K562 (cell line): ENCODE measurements around the gene VASH1. TPM values are rescaled to one million over a fixed set of nuclear protein-coding genes. Genes with fewer than 3 reads are reported as not detected.
A peak's percentile ranks its signal among the peaks of the same experiment; 100 is the strongest.

Experiments
- ATAC-seq: fragments of 200-7000 bp; cut with Tn5 transposase; 3 replicates; pipeline ENCODE4 v1.9.1; 2020; ENCODE audit warnings: moderate library complexity
- BruUV-seq: library from RNA; stranded (reverse); fragments of 400-500 nt; replicated peaks from 2 replicates; lab custom pipeline; 2021; lab: Mats Ljungman, UMichigan
- CTCF ChIA-PET: fragments of 300-600 bp; formaldehyde crosslinking; extraction: SDS; loops from one replicate; lab custom pipeline; 2021; ENCODE audit warnings: low intra/inter-chr PET ratio; lab: Yijun Ruan, JAX
- POLR2A ChIA-PET: fragments of 300-600, 350-650 bp; sonication (Branson Sonifier 250); formaldehyde crosslinking; extraction: SDS; loops from one replicate; lab custom pipeline; 2021; ENCODE audit warnings: antibody characterized with exemption, inconsistent platforms; lab: Yijun Ruan, JAX
- DNase-seq, 4 experiments: peaks; one replicate each; pipeline versions ENCODE4 v3.0.0 to v3.0.0-alpha.2; 2011 to 2018; ENCODE audit warnings: low spot score in 3 of 4, mixed read lengths in 3 of 4; ENCODE audit errors: extremely low read depth in 1 of 4
- FAIRE-seq: peaks from 2 replicates; lab custom pipeline; 2011; peaks lifted over from hg19 to GRCh38; lab: Jason Lieb, UNC
- H2AFZ ChIP-seq: 2 replicates; pipeline ENCODE4 v1.6.0; 2011; ENCODE audit warnings: low read depth, low read length, control low read depth, inconsistent platforms
- H3K27ac ChIP-seq: fragments of 200-600 bp; 3 replicates; pipeline ENCODE4 v1.8.0; 2011; ENCODE audit warnings: low read depth, mild to moderate bottlenecking, control low read depth, inconsistent platforms, low read length, moderate library complexity, mixed read lengths; ENCODE audit errors: extremely low read depth
- H3K27me3 ChIP-seq, 2 experiments: fragments of 300-600 bp in 1 of 2; 2 replicates in 1 of 2; 3 replicates in 1 of 2; pipeline versions ENCODE4 v1.6.0 to v1.8.0; 2011; ENCODE audit warnings: inconsistent platforms in 2 of 2, low read length in 2 of 2, mild to moderate bottlenecking in 1 of 2, mixed read lengths in 1 of 2, moderate library complexity in 1 of 2; ENCODE audit not compliant: control insufficient read depth in 2 of 2, insufficient read depth in 2 of 2
- H3K36me3 ChIP-seq: fragments of 300-600 bp; 3 replicates; pipeline ENCODE4 v1.8.0; 2011; ENCODE audit warnings: mild to moderate bottlenecking, low read length, inconsistent platforms; ENCODE audit not compliant: control insufficient read depth, insufficient read depth
- H3K4me1 ChIP-seq, 2 experiments: fragments of 200-600 bp in 1 of 2; replicated peaks in 1 of 2; 2 replicates in 1 of 2; 3 replicates in 1 of 2; pipeline versions ENCODE4 v1.5.1 to v1.8.0; 2011; ENCODE audit warnings: inconsistent platforms in 2 of 2, low read length in 2 of 2, mild to moderate bottlenecking in 1 of 2, mixed read lengths in 1 of 2, moderate library complexity in 1 of 2; ENCODE audit not compliant: control insufficient read depth in 2 of 2, insufficient read depth in 2 of 2
- H3K4me2 ChIP-seq: 2 replicates; pipeline ENCODE4 v1.6.1; 2011; ENCODE audit warnings: low read length, control low read depth, inconsistent platforms, mixed read lengths; ENCODE audit not compliant: insufficient read depth
- H3K4me3 ChIP-seq: fragments of 200-600 bp; sonication (generic), shearing (Covaris generic); 2 replicates; pipeline ENCODE4 v1.5.1; 2016; ENCODE audit warnings: control low read depth, inconsistent platforms
- H3K79me2 ChIP-seq: fragments of 200-600 bp; 3 replicates; pipeline ENCODE4 v1.8.0; 2011; ENCODE audit warnings: low read length, inconsistent platforms; ENCODE audit not compliant: control insufficient read depth, insufficient read depth
- H3K9ac ChIP-seq, 2 experiments: 2 replicates each; pipeline versions ENCODE4 v1.6.0 to v1.6.1; 2011; ENCODE audit warnings: low read depth in 2 of 2, low read length in 2 of 2, control low read depth in 1 of 2, inconsistent platforms in 1 of 2, mild to moderate bottlenecking in 1 of 2, mixed read lengths in 1 of 2; ENCODE audit not compliant: insufficient read depth in 1 of 2
- H3K9me1 ChIP-seq: one replicate; pipeline ENCODE4 v1.6.0; 2011; ENCODE audit warnings: inconsistent platforms, mild to moderate bottlenecking, low read length, moderate library complexity; ENCODE audit not compliant: control insufficient read depth, insufficient read depth
- H3K9me3 ChIP-seq: replicated peaks from 2 replicates; pipeline ENCODE4 v1.5.1; 2011; ENCODE audit warnings: low read depth, low read length, inconsistent platforms; ENCODE audit not compliant: control insufficient read depth, insufficient read depth
- H4K20me1 ChIP-seq: replicated peaks from 2 replicates; pipeline ENCODE4 v1.6.1; 2011; ENCODE audit warnings: low read length, inconsistent platforms, mixed read lengths; ENCODE audit not compliant: control insufficient read depth, insufficient read depth
- ARNT ChIP-seq, 2 experiments: fragments of 450-650 bp; IDR thresholded peaks; 2 replicates each; pipeline ENCODE4 v1.6.1; 2016; ENCODE audit warnings: mild to moderate bottlenecking in 1 of 2
- C11orf30 ChIP-seq: fragments of 450-650 bp; IDR thresholded peaks from 2 replicates; pipeline ENCODE4 v1.6.1; 2016; ENCODE audit warnings: low read depth, mild to moderate bottlenecking
- CAMTA2 ChIP-seq: fragments of 250-450 bp; sonication (Bioruptor Pico); conservative IDR thresholded peaks from 2 replicates; pipeline ENCODE4 v1.5.1; 2022
- CEBPZ ChIP-seq: fragments of 150-350 bp; IDR thresholded peaks from 2 replicates; pipeline ENCODE4 v1.6.1; 2014; ENCODE audit warnings: low read depth, mild to moderate bottlenecking, low read length, borderline replicate concordance
- EP400 ChIP-seq: fragments of 450-650 bp; IDR thresholded peaks from 2 replicates; pipeline ENCODE4 v1.6.1; 2017; ENCODE audit warnings: antibody characterized with exemption, mild to moderate bottlenecking, moderate library complexity
- HIVEP1 ChIP-seq: fragments of 250-450 bp; sonication (Bioruptor Pico); IDR thresholded peaks from 2 replicates; pipeline ENCODE4 v1.4.0; 2020; ENCODE audit warnings: mild to moderate bottlenecking
- HLTF ChIP-seq: fragments of 450-650 bp; IDR thresholded peaks from 2 replicates; pipeline ENCODE4 v1.6.1; 2016
- HMG20A ChIP-seq: fragments of 450-650 bp; formaldehyde crosslinking; conservative IDR thresholded peaks from 2 replicates; pipeline ENCODE4 v1.4.0; 2020; ENCODE audit warnings: mild to moderate bottlenecking, mixed read lengths
- HMGN3 ChIP-seq: IDR thresholded peaks from 2 replicates; pipeline ENCODE4 v1.6.1; 2011; ENCODE audit warnings: borderline replicate concordance, low read depth, mild to moderate bottlenecking, mixed read lengths, low read length; ENCODE audit not compliant: insufficient read length; ENCODE audit errors: extremely low read depth
- MYBL2 ChIP-seq, 2 experiments: fragments of 450-650 bp in 1 of 2; sonication (generic) in 1 of 2; formaldehyde crosslinking in 1 of 2; IDR thresholded peaks; 2 replicates each; pipeline versions ENCODE4 v1.6.1 to v1.8.1; 2017 to 2022; ENCODE audit warnings: borderline replicate concordance in 1 of 2, inconsistent platforms in 1 of 2, low read depth in 1 of 2, mild to moderate bottlenecking in 1 of 2, missing genetic modification reagents in 1 of 2, moderate library complexity in 1 of 2
- THRAP3 ChIP-seq: fragments of 450-650 bp; IDR thresholded peaks from 2 replicates; pipeline ENCODE4 v1.6.1; 2016; ENCODE audit warnings: mild to moderate bottlenecking, inconsistent platforms, borderline replicate concordance
- ZEB2 ChIP-seq: fragments of 450-650 bp; IDR thresholded peaks from 2 replicates; pipeline ENCODE4 v1.6.1; 2016
- WGBS: fragments of 100-300 bp; shearing (Covaris generic); methylation state at CpG from one replicate; pipeline ENCODE4 v1.1.6; 2016; ENCODE audit warnings: low coverage, mixed read lengths; ENCODE audit not compliant: insufficient coverage; ENCODE audit errors: missing lambda C conversion rate; 5-methylcytosine and 5-hydroxymethylcytosine counted together
- in situ Hi-C: fragments of 300-500 bp; cut with MboI; formaldehyde crosslinking; loops from 4 replicates; pipeline ENCODE4 v1.15.0; 2018; ENCODE audit warnings: inconsistent platforms, mixed read lengths
- intact Hi-C: fragments of 100-400 bp; cut with micrococcal nuclease; formaldehyde crosslinking; loops from 2 replicates; pipeline ENCODE4 v1.14.2; 2022
- polyA plus RNA-seq, 8 experiments: library from polyadenylated mRNA; depleted of rRNA in 4 of 8; stranded (reverse) in 5 of 8; unstranded in 3 of 8; fragments of >200 nt; fragmentation: Nextera tagmentation in 2 of 8; fragmentation: Illumina TruSeq in 1 of 8; extraction: Ambion mirVana in 2 of 8; extraction: Trizol in 1 of 8; gene quantifications; 2 replicates each; pipeline versions ENCODE4 v1.2.1 to v1.2.3, GENCODE V29; 2011 to 2014; ENCODE audit warnings: inconsistent platforms in 1 of 8, missing spikeins in 1 of 8
- total RNA-seq, 7 experiments: library from RNA; depleted of rRNA in 6 of 7; stranded (reverse); fragments of >200 nt in 6 of 7; fragmentation: Illumina TruSeq in 2 of 7; extraction: Trizol in 2 of 7; gene quantifications; 2 replicates each; pipeline versions ENCODE4 v1.2.1 to v1.2.3, GENCODE V29; 2011 to 2021; ENCODE audit warnings: low replicate concordance in 1 of 7
- TF ChIP-seq, protein P1 (sequence below): sonication (generic); formaldehyde crosslinking; IDR thresholded peaks from 2 replicates; pipeline ENCODE4 v1.8.0; 2022; ENCODE audit warnings: mild to moderate bottlenecking, low read depth, missing genetic modification reagents

Gene VASH1
- total and polyA plus RNA-seq, 9 of the 15 experiments (the other 6 are each of a cell fraction or from before 2014, with no cell fraction given), result 0.01 to 0.43 (median 0.13) TPM; not detected in 1

DNA sequence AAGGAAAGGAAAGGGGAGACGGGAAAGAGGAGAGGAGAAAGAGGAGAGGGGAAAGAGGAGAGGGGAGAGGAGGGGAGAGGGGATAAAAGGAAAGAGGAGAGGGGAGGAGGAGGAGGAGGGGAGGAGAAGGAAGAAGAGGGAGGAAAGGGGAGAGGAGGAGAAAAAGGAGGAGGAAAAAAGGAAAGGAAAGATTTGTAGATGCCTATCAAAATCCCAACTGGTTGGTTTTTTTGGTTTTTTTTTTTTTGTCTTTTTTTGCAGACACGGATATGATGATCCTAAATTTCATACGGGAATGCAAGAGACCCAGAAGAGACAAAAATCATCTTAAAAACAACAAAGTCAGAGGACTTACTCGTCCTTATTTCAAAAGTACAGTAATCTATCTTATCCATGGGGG lies 32.1 kb downstream of the VASH1 start (continued):
- TF ChIP-seq HMGN3, result no peak

DNA sequence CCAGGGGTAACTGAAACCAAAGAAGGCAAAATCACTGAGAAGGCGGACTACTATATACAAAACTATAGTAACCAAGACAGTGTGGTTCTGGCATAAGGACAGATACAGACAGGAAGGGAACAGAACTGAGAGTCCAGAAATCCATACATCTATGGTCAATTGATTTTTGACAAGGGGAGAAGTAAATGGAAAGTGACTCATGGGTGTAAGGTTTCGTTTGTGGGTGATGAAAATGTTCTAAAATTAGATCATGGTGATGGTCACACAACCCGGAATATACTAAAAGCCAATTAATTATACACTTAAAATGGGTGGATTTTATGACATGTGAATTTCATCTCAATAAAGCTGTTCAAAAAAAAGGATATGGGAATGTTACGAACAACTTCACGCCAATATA lies 32.7 kb downstream of the VASH1 start:
- DNase-seq (no peak), ATAC-seq (no peak), FAIRE-seq (peak; percentile 23)
- intact Hi-C loops (no loop called here), in situ Hi-C loops (no loop called here)
- no TSS peak for BruUV-seq
- TF ChIP-seq CEBPZ, result no peak
- no peak for TF ChIP-seq ARNT (IDR thresholded peaks at IDR 0.05)
- no peak for TF ChIP-seq C11orf30
- no peak for TF ChIP-seq MYBL2 (IDR thresholded peaks at IDR 0.05; ENCODE audit: low read depth)
- TF ChIP-seq MYBL2 (CRISPR knock-in tag; IDR thresholded peaks at IDR 0.05; ENCODE audit: borderline replicate concordance), result no peak
- TF ChIP-seq THRAP3, result no peak
- TF ChIP-seq HIVEP1 (CRISPR knock-in tag), result no peak
- TF ChIP-seq EP400, result no peak
- no peak for TF ChIP-seq CAMTA2 (CRISPR knock-in tag)
- no peak for TF ChIP-seq HLTF
- no peak for TF ChIP-seq ZEB2
- TF ChIP-seq HMG20A (CRISPR knock-in tag), result no peak
- TF ChIP-seq, protein P1, sequence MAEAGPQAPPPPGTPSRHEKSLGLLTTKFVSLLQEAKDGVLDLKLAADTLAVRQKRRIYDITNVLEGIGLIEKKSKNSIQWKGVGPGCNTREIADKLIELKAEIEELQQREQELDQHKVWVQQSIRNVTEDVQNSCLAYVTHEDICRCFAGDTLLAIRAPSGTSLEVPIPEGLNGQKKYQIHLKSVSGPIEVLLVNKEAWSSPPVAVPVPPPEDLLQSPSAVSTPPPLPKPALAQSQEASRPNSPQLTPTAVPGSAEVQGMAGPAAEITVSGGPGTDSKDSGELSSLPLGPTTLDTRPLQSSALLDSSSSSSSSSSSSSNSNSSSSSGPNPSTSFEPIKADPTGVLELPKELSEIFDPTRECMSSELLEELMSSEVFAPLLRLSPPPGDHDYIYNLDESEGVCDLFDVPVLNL, result no peak
- H4K20me1 ChIP-seq, result no peaks in the 10 kb centered on the region
- no peak overlapping the region for H2AFZ ChIP-seq
- H3K79me2 ChIP-seq, result no peaks in the 10 kb centered on the region
- H3K4me1 ChIP-seq, result no peaks in the 10 kb centered on the region
- no peak overlapping the region for H3K4me3 ChIP-seq
- H3K4me2 ChIP-seq, result no peak overlapping the region
- no peak overlapping the region for H3K9ac ChIP-seq
- H3K27me3 ChIP-seq, result no peaks in the 10 kb centered on the region
- no peaks in the 10 kb centered on the region for H3K9me3 ChIP-seq
- no peaks in the 10 kb centered on the region for H3K9me1 ChIP-seq
- CTCF ChIA-PET, result no interaction called here
- H3K36me3 ChIP-seq, result peaks cover 30% of the 10 kb centered on the region; the same call in 1 of the 3 replicates
- no peak overlapping the region for H3K27ac ChIP-seq
- 84% methylated on average over 5 of the region's 5 CpGs for WGBS
- POLR2A ChIA-PET, result no interaction called here
